ENCODE measurements around the gene NRN1L. TPM values are rescaled to one million over a fixed set of nuclear protein-coding genes. Genes with fewer than 3 reads are reported as not detected.
A peak's percentile ranks its signal among the peaks of the same experiment; 100 is the strongest.

Gene NRN1L
- total RNA-seq, 2 donors from 2014 or later = 7.0 to 7.3 TPM

GRCh38 chr16:67883146-67883871 lies 1.4 kb upstream of the NRN1L start:
- no peaks in the 10 kb centered on the region for H3K9me3 ChIP-seq (ENCODE audit: control insufficient read depth, low read length)
- no peak overlapping the region for H3K9ac ChIP-seq (ENCODE audit: extremely low read depth, low read length, poor library complexity, severe bottlenecking)
- TF ChIP-seq CTCF (conservative IDR thresholded peaks at IDR 0.05) = no peak
- no peaks in the 10 kb centered on the region for H3K27me3 ChIP-seq (ENCODE audit: control insufficient read depth, insufficient read depth, low read length, poor library complexity, severe bottlenecking)
- peaks cover 61% of the 10 kb centered on the region for H3K36me3 ChIP-seq (ENCODE audit: control insufficient read depth, insufficient read depth, low read length)
- peaks cover 13% of the 10 kb centered on the region for H3K4me1 Mint-ChIP-seq
- H3K27ac ChIP-seq (ENCODE audit: low read depth, low read length) = no peak overlapping the region
- H3K4me3 Mint-ChIP-seq = no peak overlapping the region
- H3K4me3 ChIP-seq (ENCODE audit: low read length) = no peak overlapping the region
- DNase-seq = no peak
- H3K9me3 Mint-ChIP-seq = no peaks in the 10 kb centered on the region
- H3K27me3 Mint-ChIP-seq (ENCODE audit: insufficient read depth) = no peaks in the 10 kb centered on the region
- peaks cover 41% of the 10 kb centered on the region for H3K36me3 Mint-ChIP-seq (ENCODE audit: low read depth)
- peaks cover 5% of the 10 kb centered on the region for H3K4me1 ChIP-seq (ENCODE audit: control insufficient read depth, insufficient read depth, low read length)
- peak overlapping the region; percentile 30 for H3K27ac Mint-ChIP-seq
- 76 to 86% methylated on average over 4 to 6 of the region's 6 CpGs for WGBS, 2 experiments (ENCODE audit: insufficient coverage in 1 of 2, insufficient read length in 1 of 2)

- Histone ChIP-seq H3K36me3 (ENCODE audit: control insufficient read depth, insufficient read depth, low read length) (peaks cover 55% of the 10 kb centered on the region), H3K9ac (ENCODE audit: extremely low read depth, low read length, poor library complexity, severe bottlenecking) (no peak overlapping the region), H3K4me1 (ENCODE audit: control insufficient read depth, insufficient read depth, low read length) (peaks cover 5% of the 10 kb centered on the region), H3K27ac (ENCODE audit: low read depth, low read length) (no peak overlapping the region), H3K9me3 (ENCODE audit: control insufficient read depth, low read length) (no peaks in the 10 kb centered on the region), H3K27me3 (ENCODE audit: control insufficient read depth, insufficient read depth, low read length, poor library complexity, severe bottlenecking) (no peaks in the 10 kb centered on the region), H3K4me3 (ENCODE audit: low read length) (no peak overlapping the region)
- Mint-ChIP-seq H3K4me3 (no peak overlapping the region), H3K27ac (peak overlapping the region; percentile 30), H3K9me3 (no peaks in the 10 kb centered on the region), H3K27me3 (ENCODE audit: insufficient read depth) (no peaks in the 10 kb centered on the region), H3K4me1 (peaks cover 16% of the 10 kb centered on the region), H3K36me3 (ENCODE audit: low read depth) (peaks cover 38% of the 10 kb centered on the region)
- peak; percentile 93 for DNase-seq
- 65 to 76% methylated on average over 5 to 11 of the region's 11 CpGs for WGBS, 2 experiments (ENCODE audit: insufficient coverage in 1 of 2, insufficient read length in 1 of 2)
- peak; percentile 97 for TF ChIP-seq CTCF (conservative IDR thresholded peaks at IDR 0.05)
These were observed 818 bp upstream of the NRN1L start for GRCh38 chr16:67883872-67884261.

GRCh38 chr16:67885545-67885944 lies 860 bp downstream of the NRN1L start:
- peak overlapping the region; percentile 44 for H3K27ac Mint-ChIP-seq
- TF ChIP-seq CTCF (conservative IDR thresholded peaks at IDR 0.05) = no peak
- H3K4me3 ChIP-seq (ENCODE audit: low read length) = no peak overlapping the region

More at GRCh38 chr16:67885545-67885944, 860 bp downstream of the NRN1L start:
- H3K4me1 Mint-ChIP-seq = peaks cover 16% of the 10 kb centered on the region
- H3K9ac ChIP-seq (ENCODE audit: extremely low read depth, low read length, poor library complexity, severe bottlenecking) = no peak overlapping the region
- no peaks in the 10 kb centered on the region for H3K9me3 ChIP-seq (ENCODE audit: control insufficient read depth, low read length)
- WGBS, 2 experiments (ENCODE audit: insufficient coverage in 1 of 2, insufficient read length in 1 of 2) = 90 to 100% methylated on average over 2 to 12 of the region's 12 CpGs
- peak; percentile 56 for DNase-seq
- H3K27me3 Mint-ChIP-seq (ENCODE audit: insufficient read depth) = no peaks in the 10 kb centered on the region
- no peaks in the 10 kb centered on the region for H3K27me3 ChIP-seq (ENCODE audit: control insufficient read depth, insufficient read depth, low read length, poor library complexity, severe bottlenecking)
- no peak overlapping the region for H3K27ac ChIP-seq (ENCODE audit: low read depth, low read length)
- peaks cover 23% of the 10 kb centered on the region for H3K36me3 Mint-ChIP-seq (ENCODE audit: low read depth)
- no peaks in the 10 kb centered on the region for H3K9me3 Mint-ChIP-seq
- H3K4me1 ChIP-seq (ENCODE audit: control insufficient read depth, insufficient read depth, low read length) = peaks cover 5% of the 10 kb centered on the region
- H3K4me3 Mint-ChIP-seq = peak overlapping the region; percentile 42
- H3K36me3 ChIP-seq (ENCODE audit: control insufficient read depth, insufficient read depth, low read length) = peaks cover 41% of the 10 kb centered on the region

Data from endodermal cell (in vitro differentiated cells).